GM23338 (cell line): ENCODE results near the gene APIP. TPM values are rescaled to one million over a fixed set of nuclear protein-coding genes. Genes with fewer than 3 reads are reported as not detected.

Source experiments
- ATAC-seq: fragments of 200-7000 bp; cut with Tn5 transposase; 3 replicates; pipeline ENCODE4 v1.9.1; 2020
- DNase-seq: peaks from one replicate; pipeline ENCODE4 v3.0.0-alpha.2; 2015; ENCODE audit warnings: low spot score
- H2AFZ ChIP-seq: fragments of 200-600 bp; sonication (generic); 2 replicates; pipeline ENCODE4 v1.8.0; 2016; ENCODE audit warnings: antibody characterized with exemption, mild to moderate bottlenecking, moderate library complexity
- H3F3A ChIP-seq: fragments of 200-600 bp; sonication (generic); replicated peaks from 2 replicates; pipeline ENCODE4 v1.8.0; 2017; ENCODE audit warnings: antibody characterized with exemption, mixed run types, low read depth
- H3K27ac ChIP-seq: fragments of 200-600 bp; sonication (generic); 2 replicates; pipeline ENCODE4 v1.6.1; 2016; ENCODE audit warnings: low read depth
- H3K27me3 ChIP-seq: fragments of 200-600 bp; sonication (generic); 2 replicates; pipeline ENCODE4 v1.8.0; 2016; ENCODE audit warnings: mild to moderate bottlenecking, mixed run types, moderate library complexity; ENCODE audit not compliant: insufficient read depth
- H3K36me3 ChIP-seq: fragments of 200-600 bp; sonication (generic); 2 replicates; pipeline ENCODE4 v1.8.0; 2016; ENCODE audit warnings: mild to moderate bottlenecking; ENCODE audit not compliant: insufficient read depth
- H3K4me1 ChIP-seq: fragments of 200-600 bp; sonication (generic); 2 replicates; pipeline ENCODE4 v1.8.0; 2016; ENCODE audit warnings: mild to moderate bottlenecking, moderate library complexity; ENCODE audit not compliant: insufficient read depth
- H3K4me2 ChIP-seq: fragments of 200-600 bp; sonication (generic); 2 replicates; pipeline ENCODE4 v1.7.1; 2017; ENCODE audit warnings: mixed run types
- H3K4me3 ChIP-seq: fragments of 200-600 bp; sonication (generic); 2 replicates; pipeline ENCODE4 v1.6.1; 2016; ENCODE audit warnings: mixed run types
- H3K79me2 ChIP-seq: fragments of 200-600 bp; sonication (generic); replicated peaks from 2 replicates; pipeline ENCODE4 v1.8.0; 2017; ENCODE audit warnings: mild to moderate bottlenecking; ENCODE audit not compliant: insufficient read depth
- H3K9me2 ChIP-seq: fragments of 200-600 bp; sonication (generic); 2 replicates; pipeline ENCODE4 v1.8.0; 2017; ENCODE audit not compliant: insufficient read depth
- H4K20me1 ChIP-seq: fragments of 200-600 bp; sonication (generic); replicated peaks from 2 replicates; pipeline ENCODE4 v1.8.0; 2017; ENCODE audit warnings: mild to moderate bottlenecking; ENCODE audit not compliant: insufficient read depth
- H3K27ac Mint-ChIP-seq: 2 replicates; pipeline ENCODE4 v1.8.0; 2020; ENCODE audit warnings: inconsistent platforms, mild to moderate bottlenecking, moderate library complexity, mixed read lengths
- H3K27me3 Mint-ChIP-seq: 3 replicates; pipeline ENCODE4 v1.8.0; 2022; ENCODE audit warnings: low read depth, mild to moderate bottlenecking, moderate library complexity, mixed read lengths, inconsistent platforms; ENCODE audit not compliant: insufficient read depth, poor library complexity
- H3K36me3 Mint-ChIP-seq: 3 replicates; pipeline ENCODE4 v1.8.0; 2021; ENCODE audit warnings: low read depth, mild to moderate bottlenecking, inconsistent platforms, moderate library complexity, mixed read lengths
- H3K4me1 Mint-ChIP-seq: 3 replicates; pipeline ENCODE4 v1.8.0; 2020; ENCODE audit warnings: mild to moderate bottlenecking, inconsistent platforms, mixed read lengths
- H3K4me3 Mint-ChIP-seq: 3 replicates; pipeline ENCODE4 v1.8.0; 2021; ENCODE audit warnings: moderate library complexity, mild to moderate bottlenecking, inconsistent platforms, mixed read lengths
- H3K9me3 Mint-ChIP-seq: 3 replicates; pipeline ENCODE4 v1.8.0; 2020; ENCODE audit warnings: moderate library complexity, mild to moderate bottlenecking, inconsistent platforms, mixed read lengths
- CREB1 ChIP-seq: fragments of 250-450 bp; sonication (Bioruptor Pico); IDR thresholded peaks from 2 replicates; pipeline ENCODE4 v1.5.0; 2020; ENCODE audit warnings: low read depth, mild to moderate bottlenecking, moderate library complexity
- ETS1 ChIP-seq: IDR thresholded peaks from 2 replicates; pipeline ENCODE4 v1.6.1; 2016; ENCODE audit warnings: antibody characterized with exemption
- EZH2 ChIP-seq: fragments of 200-600 bp; sonication (generic); IDR thresholded peaks from one replicate; pipeline ENCODE4 v1.8.0; 2017; ENCODE audit warnings: antibody characterized with exemption, mild to moderate bottlenecking, low read depth; ENCODE audit not compliant: unreplicated experiment
- EZH2phosphoT487 ChIP-seq: fragments of 200-600 bp; sonication (generic); IDR thresholded peaks from one replicate; pipeline ENCODE4 v1.8.1; 2018; ENCODE audit warnings: antibody characterized with exemption; ENCODE audit not compliant: unreplicated experiment
- JUNB ChIP-seq: IDR thresholded peaks from one replicate; pipeline ENCODE4 v1.6.1; 2016; ENCODE audit warnings: antibody characterized with exemption; ENCODE audit not compliant: unreplicated experiment
- NANOG ChIP-seq: IDR thresholded peaks from 2 replicates; pipeline ENCODE4 v1.6.1; 2016; ENCODE audit warnings: antibody characterized with exemption, borderline replicate concordance
- POLR2AphosphoS5 ChIP-seq: IDR thresholded peaks from 2 replicates; pipeline ENCODE4 v1.6.1; 2016; ENCODE audit warnings: antibody characterized with exemption, low read depth
- REST ChIP-seq: IDR thresholded peaks from one replicate; pipeline ENCODE4 v1.6.1; 2018; ENCODE audit warnings: antibody characterized with exemption; ENCODE audit not compliant: unreplicated experiment
- STAT1 ChIP-seq: IDR thresholded peaks from one replicate; pipeline ENCODE4 v1.6.1; 2016; ENCODE audit warnings: antibody characterized with exemption; ENCODE audit not compliant: unreplicated experiment
- ZNF114 ChIP-seq: fragments of 250-450 bp; sonication (Bioruptor Pico); IDR thresholded peaks from 2 replicates; pipeline ENCODE4 v1.5.0; 2020; ENCODE audit warnings: mild to moderate bottlenecking, moderate library complexity
- ZNF331 ChIP-seq: fragments of 250-450 bp; sonication (Bioruptor Pico); IDR thresholded peaks from 2 replicates; pipeline ENCODE4 v1.5.0; 2020; ENCODE audit warnings: low read depth, mild to moderate bottlenecking, moderate library complexity
- ZNF462 ChIP-seq: fragments of 250-450 bp; sonication (Bioruptor Pico); IDR thresholded peaks from 2 replicates; pipeline ENCODE4 v1.5.0; 2020; ENCODE audit warnings: mild to moderate bottlenecking, moderate library complexity
- polyA plus RNA-seq: library from polyadenylated mRNA; unstranded; fragments of >200 nt; fragmentation: Nextera tagmentation; extraction: Ambion mirVana; gene quantifications from 2 replicates; pipeline ENCODE4 v1.2.1, GENCODE V29; 2016
- total RNA-seq: library from RNA; depleted of rRNA; stranded (reverse); fragments of >200 nt; shearing (Covaris generic); gene quantifications from 2 replicates; pipeline ENCODE4 v1.2.3, GENCODE V29; 2014
- TF ChIP-seq, protein P1 (sequence below), 2 experiments: fragments of 200-600 bp in 1 of 2; sonication (generic) in 1 of 2; conservative IDR thresholded peaks; 2 replicates each; pipeline versions ENCODE4 v1.5.1 to v1.6.1; 2016 to 2017; ENCODE audit warnings: antibody characterized with exemption in 2 of 2, low read depth in 2 of 2, mild to moderate bottlenecking in 2 of 2, moderate library complexity in 1 of 2

Gene APIP
- total and polyA plus RNA-seq, 2 experiments from 2014 or later = 35.7 to 50.3 TPM

DNA sequence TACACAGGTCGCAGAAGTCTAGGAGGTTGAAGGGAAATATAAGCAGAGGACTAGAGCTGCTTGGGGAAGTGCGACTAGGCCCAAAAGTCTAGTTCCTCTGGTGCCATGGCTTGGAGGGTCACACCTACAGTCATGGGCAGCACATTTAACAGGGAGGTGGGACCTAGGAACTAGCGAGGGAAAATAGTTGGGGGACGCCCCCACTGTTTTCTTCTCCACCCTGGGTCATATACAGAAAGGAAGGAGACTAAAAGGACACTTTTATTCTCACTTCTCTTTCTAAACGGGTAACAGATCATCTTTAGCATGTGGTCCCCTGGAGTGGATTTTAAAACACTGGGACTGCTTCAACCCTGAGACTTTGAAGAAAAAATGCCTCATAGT is 16.6 kb downstream of the APIP start:
- H3K4me1 Mint-ChIP-seq = 0 out of 3 replicates have a peak, but pooled peaks cover 3% of the 10 kb centered on the region
- TF ChIP-seq ZNF462 (CRISPR knock-in tag) (no peak), ZNF114 (CRISPR knock-in tag) (no peak), REST (no peak), JUNB (no peak), POLR2AphosphoS5 (no peak), ETS1 (no peak), EZH2phosphoT487 (no peak), STAT1 (no peak), CREB1 (CRISPR knock-in tag) (no peak), EZH2 (no peak), ZNF331 (CRISPR knock-in tag) (no peak), NANOG (no peak)
- TF ChIP-seq, protein P1, sequence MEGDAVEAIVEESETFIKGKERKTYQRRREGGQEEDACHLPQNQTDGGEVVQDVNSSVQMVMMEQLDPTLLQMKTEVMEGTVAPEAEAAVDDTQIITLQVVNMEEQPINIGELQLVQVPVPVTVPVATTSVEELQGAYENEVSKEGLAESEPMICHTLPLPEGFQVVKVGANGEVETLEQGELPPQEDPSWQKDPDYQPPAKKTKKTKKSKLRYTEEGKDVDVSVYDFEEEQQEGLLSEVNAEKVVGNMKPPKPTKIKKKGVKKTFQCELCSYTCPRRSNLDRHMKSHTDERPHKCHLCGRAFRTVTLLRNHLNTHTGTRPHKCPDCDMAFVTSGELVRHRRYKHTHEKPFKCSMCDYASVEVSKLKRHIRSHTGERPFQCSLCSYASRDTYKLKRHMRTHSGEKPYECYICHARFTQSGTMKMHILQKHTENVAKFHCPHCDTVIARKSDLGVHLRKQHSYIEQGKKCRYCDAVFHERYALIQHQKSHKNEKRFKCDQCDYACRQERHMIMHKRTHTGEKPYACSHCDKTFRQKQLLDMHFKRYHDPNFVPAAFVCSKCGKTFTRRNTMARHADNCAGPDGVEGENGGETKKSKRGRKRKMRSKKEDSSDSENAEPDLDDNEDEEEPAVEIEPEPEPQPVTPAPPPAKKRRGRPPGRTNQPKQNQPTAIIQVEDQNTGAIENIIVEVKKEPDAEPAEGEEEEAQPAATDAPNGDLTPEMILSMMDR (conservative IDR thresholded peaks at IDR 0.05; ENCODE audit: low read depth in 2 of 2) = no peak
- Histone ChIP-seq H4K20me1 (peaks cover 1% of the 10 kb centered on the region; the same call in 1 of the 2 replicates), H3K36me3 (peaks cover 7% of the 10 kb centered on the region; the same call in 1 of the 2 replicates), H2AFZ (no peak overlapping the region), H3K4me2 (no peak overlapping the region), H3K4me1 (no peaks in the 10 kb centered on the region), H3K79me2 (peaks cover 43% of the 10 kb centered on the region; the same call in 1 of the 2 replicates), H3K9me2 (no peaks in the 10 kb centered on the region), H3K27me3 (no peaks in the 10 kb centered on the region), H3F3A (no peaks in the 10 kb centered on the region), H3K27ac (no peak overlapping the region), H3K4me3 (no peak overlapping the region)
- H3K9me3 Mint-ChIP-seq = peaks cover 55% of the 10 kb centered on the region
- ATAC-seq (no peak), DNase-seq (no peak)
- peaks cover 70% of the 10 kb centered on the region for H3K36me3 Mint-ChIP-seq
- H3K27me3 Mint-ChIP-seq = no peaks in the 10 kb centered on the region
- H3K4me3 Mint-ChIP-seq = no peak overlapping the region
- no peak overlapping the region for H3K27ac Mint-ChIP-seq
